ELF-1 (cell line): ENCODE results near the gene MRPL33.

ENCODE experiments used
- DNase-seq: peaks from one replicate; pipeline ENCODE4 v3.0.0-alpha.2; 2016; ENCODE audit warnings: low read depth, low spot score

Gene MRPL33

GRCh38 chr2:27808984-27809383 is 37.5 kb downstream of the MRPL33 start:
- DNase-seq: no peak

- no peak for DNase-seq
Observed at GRCh38 chr2:27809761-27810241, 38.3 kb downstream of the MRPL33 start.

GRCh38 chr2:27810455-27810854 is 38.9 kb downstream of the MRPL33 start:
- DNase-seq: no peak

- no peak for DNase-seq
Observed at GRCh38 chr2:27811768-27812167, 40.2 kb downstream of the MRPL33 start.

GRCh38 chr2:27814758-27815157 is 43.2 kb downstream of the MRPL33 start:
- no peak for DNase-seq

GRCh38 chr2:27815860-27816438 is 44.4 kb downstream of the MRPL33 start:
- no peak for DNase-seq

- DNase-seq: no peak
Observed at GRCh38 chr2:27822049-27822448, 50.5 kb downstream of the MRPL33 start.

GRCh38 chr2:27823135-27823534 is 51.6 kb downstream of the MRPL33 start:
- DNase-seq: no peak

- DNase-seq: no peak
Observed at GRCh38 chr2:27823569-27823968, 52.0 kb downstream of the MRPL33 start.

- no peak for DNase-seq
Observed at GRCh38 chr2:27824401-27824800, 52.9 kb downstream of the MRPL33 start.

- DNase-seq: no peak
Observed at GRCh38 chr2:27828305-27828704, 56.8 kb downstream of the MRPL33 start.
